ENCODE results near the gene PPP1R13B.

DNA sequence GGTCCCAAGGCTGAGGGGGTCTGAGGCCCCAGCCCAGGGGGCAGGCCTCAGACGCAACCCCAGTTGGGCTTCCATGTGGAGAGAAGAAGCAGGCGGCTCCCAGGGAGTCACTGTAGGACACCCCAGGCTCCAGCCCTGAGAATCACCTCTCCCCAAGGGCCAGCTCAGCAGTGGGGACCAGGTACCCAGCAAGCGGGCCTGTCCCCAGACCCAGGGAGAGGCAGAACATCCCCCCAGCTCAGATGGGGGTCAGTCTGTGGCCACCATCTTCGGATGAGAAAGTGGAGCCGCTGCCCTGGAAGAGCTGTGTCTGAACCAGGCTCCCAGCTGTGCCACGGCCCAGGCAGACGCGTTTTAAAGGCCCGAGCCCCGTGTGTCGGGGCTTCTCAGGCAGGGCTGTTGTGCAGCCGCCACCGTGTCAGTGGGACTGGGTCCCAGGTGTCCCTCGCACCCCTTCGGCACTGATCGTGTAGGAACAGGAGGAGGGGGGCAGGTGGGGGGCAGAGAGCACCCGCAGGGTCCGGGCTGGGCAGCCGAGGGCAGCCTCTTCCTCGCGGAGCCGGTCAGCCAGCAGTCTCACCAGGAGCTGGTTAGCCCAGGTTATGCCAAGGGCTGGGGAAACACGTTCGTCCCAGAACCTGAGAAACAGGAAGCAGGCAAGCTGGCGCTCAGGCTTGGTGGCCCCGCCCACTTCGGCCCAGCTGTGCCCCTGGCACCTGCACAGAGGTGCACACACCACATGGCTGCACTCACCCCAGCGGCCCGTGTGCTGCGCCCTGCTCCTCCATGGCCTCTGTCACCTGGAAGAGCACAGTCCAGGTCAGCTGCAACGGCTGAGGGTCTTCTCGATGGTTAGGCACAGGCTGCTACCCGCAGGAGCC lies 148.8 kb downstream of the PPP1R13B start:
- TF ChIP-seq, protein P1, sequence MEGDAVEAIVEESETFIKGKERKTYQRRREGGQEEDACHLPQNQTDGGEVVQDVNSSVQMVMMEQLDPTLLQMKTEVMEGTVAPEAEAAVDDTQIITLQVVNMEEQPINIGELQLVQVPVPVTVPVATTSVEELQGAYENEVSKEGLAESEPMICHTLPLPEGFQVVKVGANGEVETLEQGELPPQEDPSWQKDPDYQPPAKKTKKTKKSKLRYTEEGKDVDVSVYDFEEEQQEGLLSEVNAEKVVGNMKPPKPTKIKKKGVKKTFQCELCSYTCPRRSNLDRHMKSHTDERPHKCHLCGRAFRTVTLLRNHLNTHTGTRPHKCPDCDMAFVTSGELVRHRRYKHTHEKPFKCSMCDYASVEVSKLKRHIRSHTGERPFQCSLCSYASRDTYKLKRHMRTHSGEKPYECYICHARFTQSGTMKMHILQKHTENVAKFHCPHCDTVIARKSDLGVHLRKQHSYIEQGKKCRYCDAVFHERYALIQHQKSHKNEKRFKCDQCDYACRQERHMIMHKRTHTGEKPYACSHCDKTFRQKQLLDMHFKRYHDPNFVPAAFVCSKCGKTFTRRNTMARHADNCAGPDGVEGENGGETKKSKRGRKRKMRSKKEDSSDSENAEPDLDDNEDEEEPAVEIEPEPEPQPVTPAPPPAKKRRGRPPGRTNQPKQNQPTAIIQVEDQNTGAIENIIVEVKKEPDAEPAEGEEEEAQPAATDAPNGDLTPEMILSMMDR (IDR thresholded peaks at IDR 0.05): no peak
- TF ChIP-seq POLR2A (IDR thresholded peaks at IDR 0.05): no peak
